Tibial nerve (tissue), 3 donors: ENCODE results near the gene COPZ1.

ENCODE experiments used
- CTCF ChIP-seq, 5 experiments: fragments of 200-600 bp in 3 of 5; fragments of 450-650 bp in 2 of 5; sonication (generic) in 3 of 5; IDR thresholded peaks; one replicate each; pipeline ENCODE4 v1.5.1; 2016 to 2019; ENCODE audit warnings: antibody characterized with exemption in 5 of 5, mild to moderate bottlenecking in 3 of 5, moderate library complexity in 2 of 5
- POLR2A ChIP-seq, 2 donors: fragments of 450-650 bp; IDR thresholded peaks; one replicate each; pipeline ENCODE4 v1.6.1; 2017; ENCODE audit warnings: antibody characterized with exemption in 2 of 2, mild to moderate bottlenecking in 2 of 2, moderate library complexity in 2 of 2

DNA sequence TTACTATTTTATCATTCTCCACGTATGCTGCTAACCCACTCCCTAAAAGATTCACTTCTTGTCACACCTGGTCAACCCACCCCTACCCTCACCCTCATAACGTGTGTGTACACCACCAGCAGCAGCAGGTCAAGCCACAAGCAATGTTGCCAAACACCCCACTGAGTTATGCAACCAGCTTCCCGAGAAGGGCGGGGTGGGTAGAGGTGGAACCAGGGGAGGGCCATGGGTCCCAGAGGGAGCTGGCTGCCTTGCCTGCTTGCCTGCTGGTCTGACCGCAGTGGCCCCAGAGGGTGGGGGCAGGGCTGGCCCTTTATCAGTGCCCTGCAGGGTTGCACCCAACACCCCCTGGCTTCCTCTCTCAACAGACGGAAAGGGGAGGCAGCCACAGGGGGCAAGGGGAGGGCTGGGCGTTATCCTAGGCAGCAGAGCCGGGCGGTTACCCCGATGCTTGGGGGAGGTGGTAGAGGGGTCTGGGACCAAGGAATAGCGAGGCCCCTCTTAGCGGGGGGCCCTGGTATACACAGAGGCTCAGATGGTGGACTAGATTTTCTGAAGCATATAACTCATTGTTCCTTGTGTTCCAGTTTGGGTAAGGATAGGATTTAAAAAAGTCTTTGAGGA, 20.6 kb upstream of the COPZ1 start:
- TF ChIP-seq CTCF (IDR thresholded peaks at IDR 0.05) (no peak), POLR2A (IDR thresholded peaks at IDR 0.05) (no peak)
